C4-2B (cell line): ENCODE results near the gene SPARCL1.

Source experiments
- ZFX ChIP-seq: fragments of 450-650 bp; IDR thresholded peaks from 2 replicates; pipeline ENCODE4 v1.6.1; 2017
- TF ChIP-seq, protein P1 (sequence below): fragments of 450-650 bp; conservative IDR thresholded peaks from 2 replicates; pipeline ENCODE4 v1.5.1; 2017; ENCODE audit warnings: mild to moderate bottlenecking

DNA sequence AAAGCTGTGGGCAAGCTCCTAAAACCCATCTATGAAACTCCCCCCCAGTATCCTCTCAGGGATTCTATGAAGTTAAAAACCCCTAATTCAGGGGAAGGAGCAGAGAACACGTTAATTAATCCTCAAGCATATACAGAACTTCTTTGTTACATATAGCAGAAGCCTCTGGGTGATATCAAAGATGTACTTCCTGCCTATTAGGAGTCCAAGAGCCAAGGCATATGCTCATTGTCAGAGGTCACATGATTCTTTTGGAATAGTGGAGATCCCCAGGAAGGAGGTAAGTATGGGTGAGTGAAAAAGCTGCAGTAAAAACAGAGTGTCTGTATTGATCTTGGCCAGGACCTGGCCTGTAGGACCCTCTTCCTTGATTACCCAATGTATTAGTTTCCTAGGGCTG lies 2.9 kb upstream of the SPARCL1 start:
- TF ChIP-seq, protein P1, sequence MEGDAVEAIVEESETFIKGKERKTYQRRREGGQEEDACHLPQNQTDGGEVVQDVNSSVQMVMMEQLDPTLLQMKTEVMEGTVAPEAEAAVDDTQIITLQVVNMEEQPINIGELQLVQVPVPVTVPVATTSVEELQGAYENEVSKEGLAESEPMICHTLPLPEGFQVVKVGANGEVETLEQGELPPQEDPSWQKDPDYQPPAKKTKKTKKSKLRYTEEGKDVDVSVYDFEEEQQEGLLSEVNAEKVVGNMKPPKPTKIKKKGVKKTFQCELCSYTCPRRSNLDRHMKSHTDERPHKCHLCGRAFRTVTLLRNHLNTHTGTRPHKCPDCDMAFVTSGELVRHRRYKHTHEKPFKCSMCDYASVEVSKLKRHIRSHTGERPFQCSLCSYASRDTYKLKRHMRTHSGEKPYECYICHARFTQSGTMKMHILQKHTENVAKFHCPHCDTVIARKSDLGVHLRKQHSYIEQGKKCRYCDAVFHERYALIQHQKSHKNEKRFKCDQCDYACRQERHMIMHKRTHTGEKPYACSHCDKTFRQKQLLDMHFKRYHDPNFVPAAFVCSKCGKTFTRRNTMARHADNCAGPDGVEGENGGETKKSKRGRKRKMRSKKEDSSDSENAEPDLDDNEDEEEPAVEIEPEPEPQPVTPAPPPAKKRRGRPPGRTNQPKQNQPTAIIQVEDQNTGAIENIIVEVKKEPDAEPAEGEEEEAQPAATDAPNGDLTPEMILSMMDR: no peak
- TF ChIP-seq ZFX: no peak
